Nucleus accumbens (tissue), 56 donors: Measurements from ENCODE around the gene PAF1.

Experiments
- DNase-seq, 56 donors: peaks; one replicate each; lab custom pipeline; 2025; lab: John Stamatoyannopoulos, UW

The PAF1 gene

GRCh38 chr19:39417463-39418181 lies 26.7 kb upstream of the PAF1 start:
- no peak for DNase-seq

- DNase-seq = no peak
Observed at GRCh38 chr19:39416152-39417120, 25.5 kb upstream of the PAF1 start.

GRCh38 chr19:39415111-39416046 lies 24.5 kb upstream of the PAF1 start:
- DNase-seq = no peak

- no peak for DNase-seq
Observed at GRCh38 chr19:39413911-39414608, 23.2 kb upstream of the PAF1 start.

- DNase-seq = peak in 4 of 56 donors; percentile 13 to 69 (median 46)
Observed at GRCh38 chr19:39413272-39413910, 22.5 kb upstream of the PAF1 start.

- DNase-seq = peak in 9 of 56 donors; percentile 39 to 54 (median 48)
Observed at GRCh38 chr19:39412867-39413271, 22.0 kb upstream of the PAF1 start.

GRCh38 chr19:39412100-39412866 lies 21.4 kb upstream of the PAF1 start, which contains the start of gene PLEKHG2:
Gene PLEKHG2 (plus strand): TSS chr19:39412669. CDS start chr19:39414087, 1,418 bp downstream.
- peak; percentile 46 to 98 (median 89) for DNase-seq

GRCh38 chr19:39411832-39412099 lies 20.9 kb upstream of the PAF1 start:
- peak in 49 of 56 donors; percentile 28 to 91 (median 79) for DNase-seq

- peak in 3 of 56 donors; percentile 14 to 18 (median 17) for DNase-seq
Observed at GRCh38 chr19:39411081-39411831, 20.4 kb upstream of the PAF1 start.

- DNase-seq = no peak
Observed at GRCh38 chr19:39410831-39411080, 19.9 kb upstream of the PAF1 start.

GRCh38 chr19:39410017-39410830 lies 19.3 kb upstream of the PAF1 start:
- DNase-seq = peak in 16 of 56 donors; percentile 5 to 62 (median 34)

- peak in 46 of 56 donors; percentile 14 to 82 (median 44) for DNase-seq
Observed at GRCh38 chr19:39409208-39410016, 18.5 kb upstream of the PAF1 start.

- peak in 1 of 56 donors; percentile 41 for DNase-seq
Observed at GRCh38 chr19:39408392-39409207, 17.7 kb upstream of the PAF1 start.

GRCh38 chr19:39407660-39408391 lies 16.9 kb upstream of the PAF1 start:
- DNase-seq = peak in 4 of 56 donors; percentile 8 to 52 (median 27)

- DNase-seq = peak in 1 of 56 donors; percentile 47
Observed at GRCh38 chr19:39407410-39407659, 16.4 kb upstream of the PAF1 start.
